Endothelial cell of hepatic sinusoid (primary cell): Measurements from ENCODE around the gene OSGEP.
"Not testable (repeated sequence)": the region's sequence is repeated elsewhere in the genome, so short reads cannot be mapped to it uniquely, and the experiment has no call there.

ENCODE experiments used
- in situ Hi-C: cut with HindIII; loops from 2 replicates; pipeline ENCODE4 v1.10.0; 2017; ENCODE audit warnings: low sequenced_read_pairs

The OSGEP gene

GRCh38 chr14:20470603-20470901, 15.9 kb upstream of the OSGEP start:
- in situ Hi-C loops = loop anchor here (5.0 kb wide), 2 partner anchors 73 to 77 kb away; no protein-coding TSS in a partner anchor

GRCh38 chr14:20469890-20470602, 15.4 kb upstream of the OSGEP start:
- in situ Hi-C loops = loop anchor here (5.0 kb wide), 2 partner anchors 73 to 77 kb away; no protein-coding TSS in a partner anchor

GRCh38 chr14:20469242-20469889, 14.8 kb upstream of the OSGEP start, which contains the start of gene PNP:
PNP (plus strand) TSS chr14:20469406; CDS start chr14:20469525, 119 bp downstream.
- in situ Hi-C loops = no loop called here

GRCh38 chr14:20468764-20469241, 14.2 kb upstream of the OSGEP start:
- in situ Hi-C loops = no loop called here

GRCh38 chr14:20461225-20462141, 6.9 kb upstream of the OSGEP start, which contains the start of gene PIP4P1:
PIP4P1 (minus strand) TSS chr14:20461434; CDS start chr14:20461325, 109 bp downstream.
- in situ Hi-C loops = loop anchor here (5.0 kb wide), 1 partner anchor 34 kb away; no protein-coding TSS in a partner anchor

GRCh38 chr14:20460458-20461224, 6.0 kb upstream of the OSGEP start:
- in situ Hi-C loops = loop anchor here (5.0 kb wide), 1 partner anchor 33 kb away; no protein-coding TSS in a partner anchor

- in situ Hi-C loops = no loop called here
Observed at GRCh38 chr14:20458031-20458789, 3.6 kb upstream of the OSGEP start.

GRCh38 chr14:20456971-20457370, 2.4 kb upstream of the OSGEP start:
- in situ Hi-C loops = no loop called here

- in situ Hi-C loops = no loop called here
Observed at GRCh38 chr14:20455355-20456300, 1.0 kb upstream of the OSGEP start.

- in situ Hi-C loops = not testable (repeated sequence)
Observed at GRCh38 chr14:20452831-20453230, 1.8 kb downstream of the OSGEP start.

GRCh38 chr14:20446889-20447288, 7.7 kb downstream of the OSGEP start:
- in situ Hi-C loops = no loop called here

- in situ Hi-C loops = not testable (repeated sequence)
Observed at GRCh38 chr14:20443650-20444049, 11.0 kb downstream of the OSGEP start.

- in situ Hi-C loops = no loop called here
Observed at GRCh38 chr14:20441461-20441860, 13.2 kb downstream of the OSGEP start.

- in situ Hi-C loops = no loop called here
Observed at GRCh38 chr14:20440882-20441281, 13.7 kb downstream of the OSGEP start.

- in situ Hi-C loops = no loop called here
Observed at GRCh38 chr14:20440465-20440864, 14.1 kb downstream of the OSGEP start.

- in situ Hi-C loops = no loop called here
Observed at GRCh38 chr14:20438664-20439063, 15.9 kb downstream of the OSGEP start.

- in situ Hi-C loops = no loop called here
Observed at GRCh38 chr14:20436363-20436755, 18.3 kb downstream of the OSGEP start.

- in situ Hi-C loops = no loop called here
Observed at GRCh38 chr14:20435582-20436362, 18.8 kb downstream of the OSGEP start, which contains the start of gene KLHL33. KLHL33 (minus strand) TSS chr14:20436166; CDS start chr14:20435811, 355 bp downstream.
